Endothelial cell of umbilical vein (primary cell): ENCODE measurements around the gene BRINP2. TPM values are rescaled to one million over a fixed set of nuclear protein-coding genes. Genes with fewer than 3 reads are reported as not detected.

ENCODE experiments used
- Bru-seq: library from RNA; stranded (reverse); fragments of 400-500 nt; gene quantifications from one replicate; lab custom pipeline; 2021; lab: Mats Ljungman, UMichigan
- BruChase-seq, 2 experiments: library from RNA; stranded (reverse); fragments of 400-500 nt; gene quantifications; one replicate each; lab custom pipeline; 2021; lab: Mats Ljungman, UMichigan
- BruUV-seq: library from RNA; stranded (reverse); fragments of 400-500 nt; replicated peaks from 2 replicates; lab custom pipeline; 2021; lab: Mats Ljungman, UMichigan
- CTCF ChIA-PET: fragments of 300-600, 350-600 bp; sonication (Branson Sonifier 250); formaldehyde crosslinking; loops from one replicate; lab custom pipeline; 2021; ENCODE audit warnings: antibody characterized with exemption, inconsistent platforms; lab: Charles Lee
- POLR2A ChIA-PET: fragments of 300-600, 350-600 bp; sonication (Branson Sonifier 250); formaldehyde crosslinking; loops from one replicate; lab custom pipeline; 2021; ENCODE audit warnings: antibody characterized with exemption, inconsistent platforms; lab: Charles Lee
- DNase-seq: peaks from one replicate; pipeline ENCODE4 v3.0.0-alpha.2; 2011; ENCODE audit warnings: low read depth, low spot score
- FAIRE-seq: peaks from 2 replicates; lab custom pipeline; 2011; peaks lifted over from hg19 to GRCh38; lab: Jason Lieb, UNC
- H2AFZ ChIP-seq: 2 replicates; pipeline ENCODE4 v1.6.0; 2012; ENCODE audit warnings: low read depth, low read length, control low read depth, inconsistent platforms
- H3K27ac ChIP-seq: 2 replicates; pipeline ENCODE4 v1.5.1; 2011; ENCODE audit warnings: low read depth, mild to moderate bottlenecking, control low read depth, low read length, moderate library complexity; ENCODE audit not compliant: insufficient read depth
- H3K27me3 ChIP-seq, 2 experiments: 2 replicates each; pipeline versions ENCODE4 v1.6.0 to v1.6.1; 2011; ENCODE audit warnings: low read length in 2 of 2, mixed read lengths in 1 of 2; ENCODE audit not compliant: control insufficient read depth in 2 of 2, insufficient read depth in 2 of 2
- H3K36me3 ChIP-seq, 2 experiments: 2 replicates in 1 of 2; 3 replicates in 1 of 2; pipeline ENCODE4 v1.5.1; 2011; ENCODE audit warnings: low read length in 2 of 2, mild to moderate bottlenecking in 1 of 2, moderate library complexity in 1 of 2; ENCODE audit not compliant: control insufficient read depth in 2 of 2, insufficient read depth in 2 of 2; ENCODE audit errors: extremely low read depth in 1 of 2
- H3K4me1 ChIP-seq: 3 replicates; pipeline ENCODE4 v1.5.1; 2011; ENCODE audit warnings: mild to moderate bottlenecking, low read length; ENCODE audit not compliant: control insufficient read depth, insufficient read depth; ENCODE audit errors: extremely low read depth
- H3K4me2 ChIP-seq: 2 replicates; pipeline ENCODE4 v1.6.1; 2011; ENCODE audit warnings: low read length, control low read depth, mixed read lengths; ENCODE audit not compliant: insufficient read depth
- H3K4me3 ChIP-seq, 3 experiments: fragments of 200-600 bp in 1 of 3; sonication (generic), shearing (Covaris generic) in 1 of 3; replicated peaks in 1 of 3; 2 replicates each; pipeline ENCODE4 v1.5.1; 2011 to 2016; ENCODE audit warnings: control low read depth in 3 of 3, low read length in 3 of 3, mild to moderate bottlenecking in 2 of 3, inconsistent platforms in 1 of 3, low read depth in 1 of 3, moderate library complexity in 1 of 3; ENCODE audit not compliant: insufficient read depth in 1 of 3
- H3K79me2 ChIP-seq: 2 replicates; pipeline ENCODE4 v1.6.0; 2012; ENCODE audit warnings: low read length, inconsistent platforms; ENCODE audit not compliant: control insufficient read depth, insufficient read depth
- H3K9ac ChIP-seq: replicated peaks from 2 replicates; pipeline ENCODE3; 2011; ENCODE audit warnings: low read length, control low read depth; ENCODE audit not compliant: insufficient read depth; ENCODE audit errors: extremely low read depth
- H3K9me1 ChIP-seq: replicated peaks from 3 replicates; pipeline ENCODE4 v1.6.0; 2011; ENCODE audit warnings: mild to moderate bottlenecking, low read length; ENCODE audit not compliant: control insufficient read depth, insufficient read depth; ENCODE audit errors: extremely low read depth
- H3K9me3 ChIP-seq: replicated peaks from 2 replicates; pipeline ENCODE4 v1.5.1; 2012; ENCODE audit warnings: low read length, inconsistent platforms; ENCODE audit not compliant: control insufficient read depth, insufficient read depth
- H4K20me1 ChIP-seq: replicated peaks from 2 replicates; pipeline ENCODE3; 2011; ENCODE audit warnings: mild to moderate bottlenecking, low read length; ENCODE audit not compliant: control insufficient read depth, insufficient read depth; ENCODE audit errors: extremely low read depth
- CTCF ChIP-seq, 2 donors: IDR thresholded peaks; 1 replicate in 1 of 2; 2 replicates in 1 of 2; pipeline ENCODE4 v1.5.1; 2011; ENCODE audit warnings: low read length in 2 of 2, mild to moderate bottlenecking in 2 of 2, moderate library complexity in 2 of 2, control low read depth in 1 of 2, inconsistent platforms in 1 of 2, low read depth in 1 of 2; ENCODE audit not compliant: insufficient read depth in 1 of 2; ENCODE audit errors: extremely low read depth in 1 of 2
- EZH2 ChIP-seq: IDR thresholded peaks from 2 replicates; pipeline ENCODE4 v1.6.1; 2012; ENCODE audit warnings: borderline replicate concordance, low read depth, mild to moderate bottlenecking, moderate library complexity, low read length, inconsistent platforms; ENCODE audit not compliant: severe bottlenecking
- MYC ChIP-seq: IDR thresholded peaks from one replicate; pipeline ENCODE4 v1.6.1; 2011; ENCODE audit warnings: mild to moderate bottlenecking, low read depth, low read length
- POLR2AphosphoS5 ChIP-seq: IDR thresholded peaks from 2 replicates; pipeline ENCODE4 v1.6.1; 2012; ENCODE audit warnings: low read depth, mild to moderate bottlenecking, control low read depth, low read length, moderate library complexity; ENCODE audit not compliant: insufficient read depth
- dilution Hi-C: fragments of 300-500 bp; cut with MboI; formaldehyde crosslinking; loops from one replicate; pipeline ENCODE4 v1.15.0; 2019; ENCODE audit warnings: low sequenced_read_pairs; ENCODE audit not compliant: extremely low pct_ligation_motif_present
- intact Hi-C: fragments of 100-400 bp; cut with micrococcal nuclease; formaldehyde crosslinking; loops from one replicate; pipeline ENCODE4 v1.10.0; 2022
- long read RNA-seq: library from polyadenylated mRNA; stranded (forward); transcript quantifications from one replicate; pipeline ENCODE4 v2.0.0, GENCODE V29; 2021
- polyA minus RNA-seq, 3 experiments: library from RNA; depleted of rRNA, polyadenylated mRNA; stranded (reverse); fragments of >200 nt; gene quantifications; 1 replicate in 1 of 3; 2 replicates in 2 of 3; pipeline ENCODE4 v1.2.3, GENCODE V29; 2011
- polyA plus RNA-seq, 4 experiments: library from polyadenylated mRNA; depleted of rRNA in 3 of 4; stranded (reverse) in 3 of 4; unstranded in 1 of 4; fragments of >200 nt; gene quantifications; 2 replicates each; pipeline versions ENCODE4 v1.2.1 to v1.2.3, GENCODE V29; 2011 to 2012; ENCODE audit warnings: missing spikeins in 1 of 4
- total RNA-seq: library from RNA; stranded (reverse); gene quantifications from 2 replicates; pipeline ENCODE4 v1.2.3, GENCODE V29; 2021
- TF ChIP-seq, protein P1 (sequence below): IDR thresholded peaks from 2 replicates; pipeline ENCODE4 v1.6.1; 2011; ENCODE audit not compliant: insufficient read depth, insufficient read length

BRINP2 gene
- total RNA-seq (not detected in 2 replicates), polyA plus RNA-seq (not detected in 2 replicates), polyA minus RNA-seq (not detected in 2 replicates), Bru-seq, nascent RNA (not detected), BruChase-seq, experiment 1, labeled RNA remaining after a 6-hour chase (percentile 3 among the genes with signal in this experiment), BruChase-seq, experiment 2, labeled RNA remaining after a 2-hour chase (not detected)
- not detected in 2 replicates for polyA plus RNA-seq (2011; cell fraction: cytosol; rRNA removed)
- polyA plus RNA-seq (2011; cell fraction: nucleus; rRNA removed), result not detected in 2 replicates
- not detected in 2 replicates for polyA plus RNA-seq (2012)
- not detected for polyA minus RNA-seq (2011; cell fraction: cytosol; rRNA and poly(A)+ RNA removed)
- polyA minus RNA-seq (2011; cell fraction: nucleus; rRNA and poly(A)+ RNA removed), result not detected in 2 replicates
- long read RNA-seq, result 0 reads

GRCh38 chr1:177170756-177171535 lies at the start of gene BRINP2:
TSS of gene BRINP2 (plus strand) at chr1:177170958. CDS start at chr1:177229877, 58,919 bp downstream.
- no peaks in the 10 kb centered on the region for H4K20me1 ChIP-seq
- BruUV-seq, result no TSS peak
- H3K4me3 ChIP-seq, result peak within 1 kb of the TSS in 1 of 3 experiments; percentile 13
- H3K79me2 ChIP-seq, result no peaks in the 10 kb centered on the region
- dilution Hi-C loops, result no loop called here
- H3K9ac ChIP-seq, result no peak within 1 kb of the TSS
- H3K4me2 ChIP-seq, result no peak within 1 kb of the TSS
- ChIA-PET POLR2A (no interaction called here), CTCF (interaction anchor here (2.6 kb wide), 1 partner anchor 11 kb away, joined by 12 read pairs; no protein-coding TSS in a partner anchor)
- H3K9me1 ChIP-seq, result no peaks in the 10 kb centered on the region
- H3K27ac ChIP-seq, result no peak within 1 kb of the TSS
- H3K4me1 ChIP-seq, result no peaks in the 10 kb centered on the region
- peak; percentile 47 for DNase-seq
- H3K27me3 ChIP-seq, result peaks cover 13 to 25% of the 10 kb centered on the region in 2 experiments
- H3K36me3 ChIP-seq, result no peaks in the 10 kb centered on the region
- peak within 1 kb of the TSS; percentile 49 for H2AFZ ChIP-seq
- TF ChIP-seq EZH2, result peak; percentile 63
- no peak for TF ChIP-seq MYC
- FAIRE-seq, result no peak
- H3K9me3 ChIP-seq, result no peaks in the 10 kb centered on the region
- intact Hi-C loops, result no loop called here

DNA sequence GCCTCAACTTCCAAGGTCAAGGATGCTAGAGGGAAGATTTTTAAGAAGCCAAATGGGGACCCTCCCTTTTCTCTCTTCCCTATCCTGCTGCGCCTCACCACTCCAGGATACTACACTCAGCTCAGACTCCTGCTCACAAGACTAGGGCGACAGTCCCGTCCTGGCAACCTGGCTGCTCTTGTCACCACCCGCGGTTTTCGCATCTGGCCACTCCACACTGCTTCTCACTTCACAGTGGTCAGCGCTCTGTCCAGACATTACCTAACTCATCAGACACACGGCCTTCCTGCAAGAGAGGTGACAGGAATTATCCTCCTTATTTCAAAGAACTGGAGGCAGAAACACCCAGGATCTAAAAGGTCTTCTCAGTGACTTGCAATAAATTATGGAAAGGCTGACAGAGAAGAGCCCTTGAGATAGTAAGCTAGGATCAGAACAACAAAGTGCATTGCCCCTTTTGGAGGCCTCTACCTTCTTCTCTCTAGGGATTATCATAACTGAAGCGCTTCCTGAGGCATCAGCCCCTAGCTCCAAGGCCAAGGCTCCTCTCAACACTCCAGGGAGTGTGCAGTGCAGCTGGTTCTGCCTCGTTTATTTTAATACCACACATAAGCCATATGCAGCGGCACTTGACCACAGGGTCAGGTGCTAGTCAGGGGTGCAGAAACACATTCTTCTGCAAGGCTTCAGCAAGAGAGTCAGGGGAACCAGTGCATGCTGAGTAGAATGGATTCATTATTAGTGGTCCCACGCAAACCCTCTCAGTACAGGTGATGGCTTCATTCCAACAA lies 48.1 kb upstream of the BRINP2 start:
- no peak for TF ChIP-seq POLR2AphosphoS5
- TF ChIP-seq CTCF (IDR thresholded peaks at IDR 0.05; ENCODE audit: extremely low read depth in 1 of 2, insufficient read depth in 1 of 2, low read depth in 1 of 2, low read length in 2 of 2), result no peak
- TF ChIP-seq, protein P1, sequence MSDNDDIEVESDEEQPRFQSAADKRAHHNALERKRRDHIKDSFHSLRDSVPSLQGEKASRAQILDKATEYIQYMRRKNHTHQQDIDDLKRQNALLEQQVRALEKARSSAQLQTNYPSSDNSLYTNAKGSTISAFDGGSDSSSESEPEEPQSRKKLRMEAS, result no peak
- ChIA-PET POLR2A (no interaction called here), CTCF (no interaction called here)
- no peak for DNase-seq
- Histone ChIP-seq H3K27ac (no peak overlapping the region), H3K4me3 (no peak overlapping the region), H3K4me2 (no peak overlapping the region), H3K4me1 (no peaks in the 10 kb centered on the region), H3K79me2 (no peaks in the 10 kb centered on the region), H3K27me3 (no peaks in the 10 kb centered on the region), H3K9ac (no peak overlapping the region), H3K9me3 (no peaks in the 10 kb centered on the region), H4K20me1 (no peaks in the 10 kb centered on the region), H3K9me1 (no peaks in the 10 kb centered on the region), H2AFZ (no peak overlapping the region), H3K36me3 (no peaks in the 10 kb centered on the region)
- intact Hi-C loops (no loop called here), dilution Hi-C loops (no loop called here)
- FAIRE-seq, result no peak
- BruUV-seq, result no TSS peak
